ENCODE measurements around the gene HCRT.

DNA sequence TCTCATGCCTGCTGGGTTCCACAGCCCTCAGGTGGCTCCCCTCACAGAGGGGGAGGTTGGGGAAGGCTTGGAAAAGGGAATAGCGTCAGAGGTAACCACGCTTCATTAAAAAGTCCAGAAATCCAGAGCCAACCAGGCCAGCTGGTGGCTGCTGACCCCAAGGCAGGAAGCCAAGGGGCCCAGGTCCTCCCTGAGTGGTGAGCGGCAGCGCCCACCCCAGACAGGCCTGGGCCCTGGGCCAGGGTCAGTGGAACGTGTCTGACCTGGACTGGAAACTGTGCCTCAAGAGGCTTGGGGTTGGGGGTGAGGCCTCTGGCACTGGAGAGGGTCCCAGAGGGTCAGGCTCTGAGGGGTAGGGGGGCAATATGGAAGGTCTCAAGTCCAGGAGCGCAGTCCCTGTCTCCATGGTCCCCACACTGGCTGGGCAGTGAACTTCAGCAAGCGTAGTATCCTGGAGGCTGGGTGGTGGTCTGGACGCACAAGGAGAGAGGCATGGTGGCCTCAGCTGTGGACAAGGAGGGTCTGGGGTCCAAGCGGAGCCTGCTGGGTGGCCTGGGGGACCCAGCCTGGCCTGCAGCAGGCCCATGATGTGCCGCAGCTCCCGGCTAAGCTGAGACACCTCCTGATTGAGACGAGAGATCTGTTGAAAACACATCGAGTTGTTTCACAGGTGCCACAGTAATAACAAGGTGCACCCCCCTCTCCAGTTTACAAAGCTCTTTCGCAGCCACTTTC is 25.3 kb downstream of the HCRT start:
- TF ChIP-seq POLR2A (IDR thresholded peaks at IDR 0.05) = no peak
- TF ChIP-seq, protein P1, sequence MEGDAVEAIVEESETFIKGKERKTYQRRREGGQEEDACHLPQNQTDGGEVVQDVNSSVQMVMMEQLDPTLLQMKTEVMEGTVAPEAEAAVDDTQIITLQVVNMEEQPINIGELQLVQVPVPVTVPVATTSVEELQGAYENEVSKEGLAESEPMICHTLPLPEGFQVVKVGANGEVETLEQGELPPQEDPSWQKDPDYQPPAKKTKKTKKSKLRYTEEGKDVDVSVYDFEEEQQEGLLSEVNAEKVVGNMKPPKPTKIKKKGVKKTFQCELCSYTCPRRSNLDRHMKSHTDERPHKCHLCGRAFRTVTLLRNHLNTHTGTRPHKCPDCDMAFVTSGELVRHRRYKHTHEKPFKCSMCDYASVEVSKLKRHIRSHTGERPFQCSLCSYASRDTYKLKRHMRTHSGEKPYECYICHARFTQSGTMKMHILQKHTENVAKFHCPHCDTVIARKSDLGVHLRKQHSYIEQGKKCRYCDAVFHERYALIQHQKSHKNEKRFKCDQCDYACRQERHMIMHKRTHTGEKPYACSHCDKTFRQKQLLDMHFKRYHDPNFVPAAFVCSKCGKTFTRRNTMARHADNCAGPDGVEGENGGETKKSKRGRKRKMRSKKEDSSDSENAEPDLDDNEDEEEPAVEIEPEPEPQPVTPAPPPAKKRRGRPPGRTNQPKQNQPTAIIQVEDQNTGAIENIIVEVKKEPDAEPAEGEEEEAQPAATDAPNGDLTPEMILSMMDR (IDR thresholded peaks at IDR 0.05) = no peak
- no peak for TF ChIP-seq POLR2AphosphoS5 (IDR thresholded peaks at IDR 0.05)

All from transverse colon (tissue), 4 donors.